ENCODE results near the gene STX2. TPM values are rescaled to one million over a fixed set of nuclear protein-coding genes. Genes with fewer than 3 reads are reported as not detected.
"Not testable (repeated sequence)": the region's sequence is repeated elsewhere in the genome, so short reads cannot be mapped to it uniquely, and the experiment has no call there.

The STX2 gene
- total RNA-seq, 1 donor from 2014 or later = 15.9 TPM

GRCh38 chr12:130860311-130860710, 21.3 kb upstream of the STX2 start:
- H3K9me3 Mint-ChIP-seq = peaks cover 12% of the 10 kb centered on the region
- no peaks in the 10 kb centered on the region for H3K27me3 Mint-ChIP-seq (ENCODE audit: insufficient read depth)
- no peak overlapping the region for H3K27ac Mint-ChIP-seq
- no peaks in the 10 kb centered on the region for H3K36me3 Mint-ChIP-seq (ENCODE audit: low read depth)
- no peaks in the 10 kb centered on the region for H3K4me1 Mint-ChIP-seq (ENCODE audit: low read depth)
- intact Hi-C loops (cut with micrococcal nuclease) = no loop called here
- H3K4me3 Mint-ChIP-seq = no peak overlapping the region
- no peak for DNase-seq (ENCODE audit: low spot score)

- peaks cover 12% of the 10 kb centered on the region for H3K9me3 Mint-ChIP-seq
- H3K4me3 Mint-ChIP-seq = no peak overlapping the region
- no peak for DNase-seq (ENCODE audit: low spot score)
- no peaks in the 10 kb centered on the region for H3K36me3 Mint-ChIP-seq (ENCODE audit: low read depth)
- H3K4me1 Mint-ChIP-seq (ENCODE audit: low read depth) = no peaks in the 10 kb centered on the region
- H3K27me3 Mint-ChIP-seq (ENCODE audit: insufficient read depth) = no peaks in the 10 kb centered on the region
- H3K27ac Mint-ChIP-seq = no peak overlapping the region
- intact Hi-C loops (cut with micrococcal nuclease) = no loop called here
Observed at GRCh38 chr12:130859161-130859560, 20.1 kb upstream of the STX2 start.

GRCh38 chr12:130858084-130858483, 19.0 kb upstream of the STX2 start:
- peaks cover 12% of the 10 kb centered on the region for H3K9me3 Mint-ChIP-seq
- H3K4me3 Mint-ChIP-seq = no peak overlapping the region
- H3K27me3 Mint-ChIP-seq (ENCODE audit: insufficient read depth) = no peaks in the 10 kb centered on the region
- DNase-seq (ENCODE audit: low spot score) = no peak
- no peaks in the 10 kb centered on the region for H3K36me3 Mint-ChIP-seq (ENCODE audit: low read depth)
- no peaks in the 10 kb centered on the region for H3K4me1 Mint-ChIP-seq (ENCODE audit: low read depth)
- no peak overlapping the region for H3K27ac Mint-ChIP-seq
- intact Hi-C loops (cut with micrococcal nuclease) = no loop called here

DNA sequence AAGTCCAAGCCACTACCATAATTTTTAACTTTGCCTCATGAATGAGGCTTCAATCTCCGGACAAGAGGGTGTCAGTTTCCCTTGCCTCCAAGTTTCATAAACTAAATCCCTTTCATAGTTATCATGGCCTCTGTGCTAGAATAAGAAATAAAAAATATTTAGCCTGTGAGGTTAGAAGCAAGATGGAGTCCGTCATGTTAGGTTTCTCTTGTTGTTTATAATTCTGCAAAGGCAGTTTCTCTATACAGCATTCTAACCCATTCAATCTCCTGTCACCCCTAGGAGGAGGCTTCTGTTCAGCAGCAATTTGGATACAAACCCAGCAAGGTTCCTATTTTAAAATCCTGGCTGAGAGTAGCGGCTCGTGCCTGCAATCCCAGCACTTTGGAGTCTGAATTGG, 17.0 kb upstream of the STX2 start:
- Mint-ChIP-seq H3K27me3 (ENCODE audit: insufficient read depth) (no peaks in the 10 kb centered on the region), H3K27ac (no peak overlapping the region), H3K4me1 (ENCODE audit: low read depth) (no peaks in the 10 kb centered on the region), H3K9me3 (peaks cover 12% of the 10 kb centered on the region), H3K4me3 (no peak overlapping the region), H3K36me3 (ENCODE audit: low read depth) (no peaks in the 10 kb centered on the region)
- no peak for DNase-seq (ENCODE audit: low spot score)
- intact Hi-C loops (cut with micrococcal nuclease) = no loop called here

DNA sequence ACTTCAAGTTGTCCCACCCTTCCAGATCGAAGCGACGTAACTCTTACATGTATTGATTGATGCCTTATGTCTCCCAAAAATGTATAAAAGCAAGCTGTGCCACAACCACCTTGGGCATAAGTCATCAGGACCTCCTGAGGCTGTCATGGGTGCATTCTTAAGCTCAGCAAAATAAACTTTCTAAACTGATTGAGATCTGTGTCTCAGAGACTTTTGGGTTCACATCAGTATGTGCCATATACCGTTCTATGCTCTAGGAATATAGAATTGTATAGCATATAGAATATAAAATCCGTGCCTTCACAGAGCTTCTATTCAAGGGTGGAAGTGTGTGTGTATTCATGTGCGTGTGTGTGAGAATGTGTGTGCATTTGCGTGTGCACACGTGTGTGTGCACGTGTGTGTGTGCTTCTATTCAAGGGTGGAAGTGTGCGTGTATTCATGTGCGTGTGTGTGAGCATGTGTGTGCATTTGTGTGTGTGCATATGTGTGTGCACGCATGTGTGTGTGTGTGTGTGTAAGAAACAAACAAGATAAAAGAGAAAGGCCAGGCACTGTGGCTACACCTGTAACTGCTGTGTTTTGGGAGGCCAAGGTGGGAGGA, 11.5 kb upstream of the STX2 start:
- Mint-ChIP-seq H3K4me3 (no peak overlapping the region), H3K36me3 (ENCODE audit: low read depth) (no peaks in the 10 kb centered on the region)
- intact Hi-C loops (cut with micrococcal nuclease) = no loop called here

DNA sequence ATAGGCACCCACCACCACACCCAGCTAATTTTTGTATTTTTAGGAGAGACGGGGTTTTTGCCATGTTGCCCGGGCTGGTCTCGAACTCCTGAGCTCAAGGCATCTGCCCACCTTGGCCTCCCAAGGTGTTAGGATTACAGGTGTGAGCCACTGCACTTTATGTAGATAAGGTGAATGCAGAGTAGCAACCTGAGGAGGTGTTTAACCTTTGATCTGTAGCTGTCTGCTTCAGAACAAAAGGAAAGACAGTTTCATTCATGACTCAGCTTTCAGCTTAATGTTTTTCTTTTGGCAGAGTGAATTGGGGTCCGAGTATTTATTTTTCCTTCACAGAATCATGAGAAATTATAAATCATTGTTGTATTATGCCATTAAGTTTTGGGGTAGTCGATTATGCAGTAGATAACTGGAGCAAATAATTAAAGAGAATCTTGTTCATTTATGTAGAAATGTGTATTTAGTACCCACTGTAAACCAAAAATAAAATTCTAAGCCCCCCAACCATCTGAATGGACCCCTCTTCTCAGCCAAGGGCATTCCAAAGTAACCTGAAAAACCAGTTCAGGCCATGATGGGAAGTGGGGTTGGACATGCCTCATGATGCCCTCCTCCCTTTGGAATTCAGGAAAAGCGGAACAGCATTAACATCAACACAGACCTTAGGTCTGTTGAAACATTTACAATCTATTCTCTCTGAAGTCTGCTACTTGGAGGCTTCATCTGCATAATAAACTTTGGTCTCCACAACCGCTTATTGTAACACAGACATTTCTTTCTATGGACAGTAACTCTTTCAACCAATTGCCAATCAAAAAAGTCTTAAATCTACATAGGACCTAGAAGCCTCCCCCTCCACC, 10.7 kb upstream of the STX2 start:
- Mint-ChIP-seq H3K4me1 (ENCODE audit: low read depth) (no peaks in the 10 kb centered on the region), H3K9me3 (no peaks in the 10 kb centered on the region), H3K4me3 (no peak overlapping the region), H3K27ac (no peak overlapping the region), H3K27me3 (ENCODE audit: insufficient read depth) (peaks cover 3% of the 10 kb centered on the region), H3K36me3 (ENCODE audit: low read depth) (no peaks in the 10 kb centered on the region)
- intact Hi-C loops (cut with micrococcal nuclease) = no loop called here
- no peak for DNase-seq (ENCODE audit: low spot score)

More for the DNA sequence above, 11.5 kb upstream of the STX2 start:
- H3K27me3 Mint-ChIP-seq (ENCODE audit: insufficient read depth) = peaks cover 3% of the 10 kb centered on the region
- H3K9me3 Mint-ChIP-seq = no peaks in the 10 kb centered on the region
- DNase-seq (ENCODE audit: low spot score) = no peak
- no peak overlapping the region for H3K27ac Mint-ChIP-seq
- no peaks in the 10 kb centered on the region for H3K4me1 Mint-ChIP-seq (ENCODE audit: low read depth)

DNA sequence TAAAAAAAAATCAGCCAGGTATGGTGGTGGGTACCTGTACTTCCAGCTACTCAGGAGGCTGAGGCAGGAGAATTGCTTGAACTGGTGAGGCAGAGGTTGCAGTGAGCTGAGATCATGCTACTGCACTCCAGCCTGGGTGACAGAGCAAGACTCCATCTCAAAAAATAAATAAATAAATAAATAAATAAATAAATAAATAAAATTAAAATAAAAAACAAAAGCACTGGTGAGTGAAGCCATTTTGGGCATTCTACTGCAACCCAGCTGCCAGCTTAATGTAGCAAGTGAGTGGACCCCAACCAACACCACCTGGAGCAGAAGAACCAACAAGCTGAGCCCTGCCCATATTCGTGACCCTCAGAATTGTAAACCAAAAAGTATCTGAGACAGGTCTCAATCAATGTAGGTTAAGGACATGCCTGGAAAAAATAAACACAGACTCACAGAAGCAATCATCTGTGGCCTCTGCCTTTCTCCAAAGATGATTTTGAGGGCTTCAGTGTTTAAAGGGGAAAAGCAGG, 9.8 kb upstream of the STX2 start:
- H3K4me1 Mint-ChIP-seq (ENCODE audit: low read depth); H3K9me3 Mint-ChIP-seq; intact Hi-C loops (cut with micrococcal nuclease); H3K4me3 Mint-ChIP-seq; H3K27me3 Mint-ChIP-seq (ENCODE audit: insufficient read depth); H3K27ac Mint-ChIP-seq; H3K36me3 Mint-ChIP-seq (ENCODE audit: low read depth); DNase-seq (ENCODE audit: low spot score): not testable (repeated sequence)

DNA sequence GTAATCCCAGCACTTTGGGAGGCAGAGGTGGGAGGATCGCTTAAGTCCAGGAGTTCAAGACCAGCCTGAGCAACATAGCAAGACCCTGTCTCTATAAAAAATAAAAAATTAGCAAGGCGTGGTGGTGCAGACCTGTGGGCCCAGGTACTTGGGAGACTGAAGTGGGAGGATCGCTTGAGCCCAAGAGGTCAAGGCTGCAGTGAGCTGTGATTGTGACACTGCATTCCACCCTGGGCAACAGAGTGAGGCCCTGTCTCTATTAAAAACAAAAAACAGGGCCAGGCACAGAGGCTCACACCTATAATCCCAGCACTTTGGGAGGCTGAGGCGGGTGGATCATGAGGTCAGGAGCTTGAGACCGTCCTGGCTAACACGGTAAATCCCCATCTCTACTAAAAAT, 9.1 kb upstream of the STX2 start:
- H3K4me1 Mint-ChIP-seq (ENCODE audit: low read depth); H3K9me3 Mint-ChIP-seq; H3K4me3 Mint-ChIP-seq; intact Hi-C loops (cut with micrococcal nuclease); DNase-seq (ENCODE audit: low spot score); H3K27me3 Mint-ChIP-seq (ENCODE audit: insufficient read depth); H3K36me3 Mint-ChIP-seq (ENCODE audit: low read depth); H3K27ac Mint-ChIP-seq: not testable (repeated sequence)

- intact Hi-C loops (cut with micrococcal nuclease) = no loop called here
- Mint-ChIP-seq H3K27me3 (ENCODE audit: insufficient read depth) (peaks cover 3% of the 10 kb centered on the region), H3K36me3 (ENCODE audit: low read depth) (no peaks in the 10 kb centered on the region), H3K27ac (no peak overlapping the region), H3K4me3 (no peak overlapping the region), H3K9me3 (no peaks in the 10 kb centered on the region), H3K4me1 (ENCODE audit: low read depth) (no peaks in the 10 kb centered on the region)
- no peak for DNase-seq (ENCODE audit: low spot score)
Observed at GRCh38 chr12:130847112-130847511, 8.1 kb upstream of the STX2 start.

- intact Hi-C loops (cut with micrococcal nuclease) = no loop called here
- H3K4me1 Mint-ChIP-seq (ENCODE audit: low read depth) = no peaks in the 10 kb centered on the region
- no peak overlapping the region for H3K4me3 Mint-ChIP-seq
- DNase-seq (ENCODE audit: low spot score) = no peak
- H3K9me3 Mint-ChIP-seq = no peaks in the 10 kb centered on the region
- H3K27ac Mint-ChIP-seq = no peak overlapping the region
- no peaks in the 10 kb centered on the region for H3K36me3 Mint-ChIP-seq (ENCODE audit: low read depth)
- peaks cover 3% of the 10 kb centered on the region for H3K27me3 Mint-ChIP-seq (ENCODE audit: insufficient read depth)
Observed at GRCh38 chr12:130846369-130846768, 7.3 kb upstream of the STX2 start.

DNA sequence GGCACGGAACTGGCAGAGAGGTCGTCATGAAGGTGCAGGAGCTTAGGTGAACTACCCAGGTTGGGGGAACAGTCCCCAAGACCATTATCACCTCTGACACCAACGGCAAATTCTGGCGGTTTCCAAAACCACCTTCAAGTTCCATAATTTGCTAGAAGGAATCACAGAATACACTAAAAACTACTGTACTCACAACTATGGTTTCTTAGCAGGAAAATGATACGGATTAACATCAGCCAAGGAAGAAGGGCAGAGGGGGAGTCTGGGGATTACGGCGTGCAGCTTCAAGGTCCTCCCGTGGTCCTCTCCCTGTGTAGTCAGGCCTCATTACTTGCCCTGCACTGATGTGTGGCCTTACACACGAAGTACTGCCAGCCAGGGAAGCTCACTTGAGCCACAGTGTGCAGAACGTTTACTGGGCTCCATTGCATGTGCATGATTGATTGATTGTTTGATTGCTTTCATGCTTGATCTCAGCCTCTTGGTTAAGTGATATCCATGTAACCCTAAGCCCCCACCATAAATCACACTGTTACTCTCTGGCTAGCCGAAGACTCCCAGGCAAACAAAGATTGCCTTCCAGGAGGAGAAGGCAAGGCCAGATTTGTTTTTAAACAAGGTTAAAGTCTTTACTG, 837 bp upstream of the STX2 start:
- Mint-ChIP-seq H3K4me3 (peak overlapping the region; percentile 79), H3K9me3 (no peaks in the 10 kb centered on the region), H3K36me3 (ENCODE audit: low read depth) (no peaks in the 10 kb centered on the region), H3K27ac (no peak overlapping the region), H3K27me3 (ENCODE audit: insufficient read depth) (no peaks in the 10 kb centered on the region), H3K4me1 (ENCODE audit: low read depth) (peaks cover 25% of the 10 kb centered on the region)
- DNase-seq (ENCODE audit: low spot score) = no peak
- intact Hi-C loops (cut with micrococcal nuclease) = loop anchor here (1.0 to 5.0 kb wide), 4 partner anchors 14 to 78 kb away; no protein-coding TSS in a partner anchor

DNA sequence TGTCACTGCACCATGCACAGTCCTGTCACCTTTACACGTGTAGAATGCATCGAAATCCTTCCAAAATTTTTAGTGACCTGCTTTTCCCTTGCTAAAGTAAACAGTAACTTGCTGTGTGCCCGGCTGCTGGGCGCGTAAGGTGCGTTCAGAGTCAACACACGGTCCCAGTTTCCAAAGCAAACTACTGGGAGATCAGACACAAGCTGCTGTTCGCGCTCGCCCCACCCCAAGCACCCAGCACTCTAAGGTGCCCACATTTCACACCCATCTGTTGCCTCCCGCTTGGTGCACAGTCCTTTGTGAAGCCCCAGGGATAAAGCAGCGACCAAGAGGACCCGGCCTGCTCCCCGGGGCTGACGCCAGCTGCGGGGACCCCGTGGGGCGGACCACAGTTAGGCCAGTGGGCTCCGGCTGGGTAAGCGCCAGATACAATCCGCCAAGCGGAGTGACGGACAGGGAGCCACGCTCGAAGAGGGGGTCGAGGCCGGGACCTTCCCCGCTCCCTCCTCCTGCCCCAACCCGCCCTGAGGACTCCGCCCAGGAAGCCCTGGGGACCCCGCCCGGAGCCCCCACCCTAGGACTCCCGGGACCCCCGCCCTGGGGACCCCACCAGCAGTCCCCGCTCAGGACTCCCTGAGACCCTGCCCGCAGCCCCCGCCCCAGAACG, 633 bp downstream of the STX2 start:
- intact Hi-C loops (cut with micrococcal nuclease) = loop anchor here (5.0 kb wide), 1 partner anchor 76 kb away; no protein-coding TSS in a partner anchor

More for the DNA sequence above, 633 bp downstream of the STX2 start:
- Mint-ChIP-seq H3K4me1 (ENCODE audit: low read depth) (peaks cover 26% of the 10 kb centered on the region), H3K27me3 (ENCODE audit: insufficient read depth) (no peaks in the 10 kb centered on the region), H3K27ac (peak overlapping the region; percentile 40), H3K36me3 (ENCODE audit: low read depth) (no peaks in the 10 kb centered on the region), H3K4me3 (peak overlapping the region; percentile 85), H3K9me3 (no peaks in the 10 kb centered on the region)
- DNase-seq (ENCODE audit: low spot score) = peak; percentile 23
